ENCODE measurements around the gene ANXA2R. TPM values are rescaled to one million over a fixed set of nuclear protein-coding genes. Genes with fewer than 3 reads are reported as not detected.

Gene ANXA2R
- total and polyA plus RNA-seq, 2 experiments from 2014 or later, result 0.56 to 1.2 TPM

DNA sequence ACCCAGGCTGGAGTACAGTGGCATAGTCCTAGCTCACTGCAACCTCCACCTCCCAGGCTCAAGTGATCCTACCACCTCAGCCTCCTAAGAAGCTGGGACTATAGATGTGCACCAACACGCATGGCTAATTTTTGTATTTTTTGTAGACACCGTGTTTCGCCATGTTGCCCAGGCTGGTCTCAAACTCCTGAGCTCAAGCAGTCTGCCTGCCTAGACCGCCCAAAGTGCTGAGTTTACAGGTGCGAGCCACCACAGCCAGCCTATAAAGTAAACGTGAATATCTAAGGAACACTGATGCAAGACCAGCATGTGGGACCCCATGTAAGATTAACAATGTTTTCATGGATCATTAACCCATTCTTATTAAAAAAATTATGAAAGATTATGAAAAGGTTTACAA, 15.9 kb downstream of the ANXA2R start:
- Histone ChIP-seq H2AFZ (no peak overlapping the region), H4K20me1 (ENCODE audit: insufficient read depth) (no peaks in the 10 kb centered on the region), H3F3A (ENCODE audit: insufficient read depth) (peaks cover 1% of the 10 kb centered on the region; the same call in 1 of the 2 replicates), H3K36me3 (ENCODE audit: low read depth) (no peaks in the 10 kb centered on the region), H3K27me3 (replicated peaks; ENCODE audit: insufficient read depth) (no peaks in the 10 kb centered on the region), H3K9ac (no peak overlapping the region), H3K4me2 (ENCODE audit: unreplicated experiment) (no peak overlapping the region), H3K4me3 (no peak overlapping the region), H3K27ac (no peak overlapping the region), H3K9me2 (ENCODE audit: insufficient read depth) (no peaks in the 10 kb centered on the region), H3K4me1 (ENCODE audit: insufficient read depth) (no peaks in the 10 kb centered on the region), H3K9me3 (ENCODE audit: low read depth) (no peaks in the 10 kb centered on the region), H3K79me2 (ENCODE audit: insufficient read depth) (peaks cover 59% of the 10 kb centered on the region)
- no peak for DNase-seq
- in situ Hi-C loops (cut with MboI), result no loop called here
- TF ChIP-seq EZH2phosphoT487 (IDR thresholded peaks at IDR 0.05; ENCODE audit: insufficient read depth, low read depth), result no peak
- no peak for TF ChIP-seq EZH2 (IDR thresholded peaks at IDR 0.05; ENCODE audit: insufficient read depth, poor library complexity, severe bottlenecking)
- WGBS, 2 experiments (ENCODE audit: low coverage in 1 of 2, low lambda C conversion rate in 2 of 2, missing lambda C conversion rate in 2 of 2), result 98% methylated on average over 6 of the region's 6 CpGs

GRCh38 chr5:43021151-43021550, 19.0 kb downstream of the ANXA2R start:
- H3K79me2 ChIP-seq (ENCODE audit: insufficient read depth), result peaks cover 50% of the 10 kb centered on the region
- H3K4me2 ChIP-seq (ENCODE audit: unreplicated experiment), result no peak overlapping the region
- H2AFZ ChIP-seq, result no peak overlapping the region
- no peak overlapping the region for H3K9ac ChIP-seq
- H3K4me3 ChIP-seq, result no peak overlapping the region
- H3K27ac ChIP-seq, result no peak overlapping the region
- TF ChIP-seq EZH2 (IDR thresholded peaks at IDR 0.05; ENCODE audit: insufficient read depth, poor library complexity, severe bottlenecking), result no peak
- TF ChIP-seq EZH2phosphoT487 (IDR thresholded peaks at IDR 0.05; ENCODE audit: insufficient read depth, low read depth), result no peak
- no peaks in the 10 kb centered on the region for H4K20me1 ChIP-seq (ENCODE audit: insufficient read depth)
- no peaks in the 10 kb centered on the region for H3K36me3 ChIP-seq (ENCODE audit: low read depth)
- peaks cover 13% of the 10 kb centered on the region; the same call in 1 of the 2 replicates for H3F3A ChIP-seq (ENCODE audit: insufficient read depth)
- in situ Hi-C loops (cut with MboI), result no loop called here
- no peaks in the 10 kb centered on the region for H3K27me3 ChIP-seq (replicated peaks; ENCODE audit: insufficient read depth)
- 96 to 100% methylated on average over 2 of the region's 2 CpGs for WGBS, 2 experiments (ENCODE audit: low coverage in 1 of 2, low lambda C conversion rate in 2 of 2, missing lambda C conversion rate in 2 of 2)
- DNase-seq, result no peak
- H3K9me2 ChIP-seq (ENCODE audit: insufficient read depth), result no peaks in the 10 kb centered on the region
- peaks cover 10% of the 10 kb centered on the region; the same call in 1 of the 2 replicates for H3K4me1 ChIP-seq (ENCODE audit: insufficient read depth)
- no peaks in the 10 kb centered on the region for H3K9me3 ChIP-seq (ENCODE audit: low read depth)

DNA sequence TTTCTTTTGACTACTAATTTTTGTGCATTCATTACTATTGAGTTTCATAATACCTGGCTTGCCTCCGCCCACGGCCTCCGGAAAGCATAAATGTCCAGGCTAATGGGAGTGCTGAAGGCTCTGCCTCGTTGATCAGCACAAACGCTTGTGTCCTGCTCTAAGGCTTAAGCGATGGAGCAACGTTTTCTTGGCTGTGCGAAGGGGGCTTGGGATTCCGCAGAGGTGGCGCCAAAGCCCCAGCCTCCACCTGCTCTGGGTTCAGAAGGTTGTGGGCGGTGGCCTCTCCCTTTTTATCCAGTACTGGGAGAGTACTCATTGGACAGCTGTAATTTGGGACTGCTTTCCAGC, 19.7 kb downstream of the ANXA2R start:
- Histone ChIP-seq H3K9me2 (ENCODE audit: insufficient read depth) (no peaks in the 10 kb centered on the region), H3K27me3 (replicated peaks; ENCODE audit: insufficient read depth) (no peaks in the 10 kb centered on the region), H3K36me3 (ENCODE audit: low read depth) (no peaks in the 10 kb centered on the region), H3K4me3 (peak overlapping the region; percentile 79; the same call in 1 of the 2 replicates), H3K79me2 (ENCODE audit: insufficient read depth) (peaks cover 52% of the 10 kb centered on the region), H3K9me3 (ENCODE audit: low read depth) (no peaks in the 10 kb centered on the region), H2AFZ (peak overlapping the region; percentile 81; the same call in 1 of the 2 replicates), H3K4me2 (ENCODE audit: unreplicated experiment) (peak overlapping the region; percentile 80), H3F3A (ENCODE audit: insufficient read depth) (peaks cover 13% of the 10 kb centered on the region; the same call in 1 of the 2 replicates), H3K9ac (no peak overlapping the region), H3K4me1 (ENCODE audit: insufficient read depth) (peaks cover 10% of the 10 kb centered on the region; the same call in 1 of the 2 replicates), H3K27ac (no peak overlapping the region), H4K20me1 (ENCODE audit: insufficient read depth) (no peaks in the 10 kb centered on the region)
- 72 to 73% methylated on average over 11 of the region's 11 CpGs for WGBS, 2 experiments (ENCODE audit: low coverage in 1 of 2, low lambda C conversion rate in 2 of 2, missing lambda C conversion rate in 2 of 2)
- in situ Hi-C loops (cut with MboI), result no loop called here
- DNase-seq, result no peak
- TF ChIP-seq EZH2phosphoT487 (IDR thresholded peaks at IDR 0.05; ENCODE audit: insufficient read depth, low read depth) (no peak), EZH2 (IDR thresholded peaks at IDR 0.05; ENCODE audit: insufficient read depth, poor library complexity, severe bottlenecking) (no peak)

DNA sequence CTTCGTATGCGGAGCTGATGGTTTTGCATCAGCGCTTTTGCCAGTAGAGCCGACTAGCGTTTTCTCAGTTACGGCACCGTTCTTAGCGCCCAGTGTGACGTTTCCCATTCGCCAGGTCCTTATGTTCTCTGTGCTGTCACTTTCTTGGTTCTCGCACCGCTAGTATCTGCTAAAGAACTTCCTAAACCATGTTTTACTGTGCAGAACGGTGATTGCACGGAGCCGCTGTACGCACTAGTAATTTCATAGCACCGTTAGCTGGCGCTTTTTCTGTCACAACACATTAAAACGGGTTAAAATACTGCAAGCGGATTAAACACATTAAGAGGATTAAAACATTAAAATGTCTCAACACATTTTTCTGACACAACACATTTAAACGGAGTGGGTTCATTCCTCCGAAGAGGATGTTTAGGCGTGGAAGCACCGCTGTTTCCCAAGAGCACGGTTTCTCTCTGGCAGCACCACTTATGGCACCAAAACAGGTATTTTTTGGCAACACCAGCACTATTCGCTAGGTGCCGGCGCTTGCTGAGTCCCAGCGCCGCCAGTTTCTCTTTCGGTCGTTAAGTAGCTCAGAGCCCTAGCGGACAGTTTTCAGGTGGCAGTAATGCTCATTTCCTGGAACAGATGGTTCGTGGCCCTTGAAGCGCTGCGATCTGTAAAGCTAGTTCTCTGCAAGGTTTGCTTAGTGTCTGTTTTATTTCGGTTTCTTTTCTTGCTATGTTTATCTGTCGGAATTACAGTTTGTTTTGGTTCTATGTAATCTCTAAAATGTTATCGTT, 20.3 kb downstream of the ANXA2R start:
- Histone ChIP-seq H3K36me3 (ENCODE audit: low read depth) (no peaks in the 10 kb centered on the region), H2AFZ (peak overlapping the region; percentile 81), H3K4me3 (peak overlapping the region; percentile 79), H3K4me1 (ENCODE audit: insufficient read depth) (peaks cover 10% of the 10 kb centered on the region; the same call in 1 of the 2 replicates), H3F3A (ENCODE audit: insufficient read depth) (peaks cover 13% of the 10 kb centered on the region; the same call in 1 of the 2 replicates), H3K27me3 (replicated peaks; ENCODE audit: insufficient read depth) (no peaks in the 10 kb centered on the region), H4K20me1 (ENCODE audit: insufficient read depth) (no peaks in the 10 kb centered on the region), H3K9me2 (ENCODE audit: insufficient read depth) (no peaks in the 10 kb centered on the region), H3K4me2 (ENCODE audit: unreplicated experiment) (peak overlapping the region; percentile 80), H3K9me3 (ENCODE audit: low read depth) (no peaks in the 10 kb centered on the region), H3K79me2 (ENCODE audit: insufficient read depth) (peaks cover 54% of the 10 kb centered on the region), H3K9ac (peak overlapping the region; percentile 91), H3K27ac (peak overlapping the region; percentile 96)
- TF ChIP-seq EZH2 (IDR thresholded peaks at IDR 0.05; ENCODE audit: insufficient read depth, poor library complexity, severe bottlenecking) (no peak), EZH2phosphoT487 (IDR thresholded peaks at IDR 0.05; ENCODE audit: insufficient read depth, low read depth) (no peak)
- in situ Hi-C loops (cut with MboI), result no loop called here
- peak; percentile 53 for DNase-seq
- 51 to 53% methylated on average over 39 of the region's 39 CpGs for WGBS, 2 experiments (ENCODE audit: low coverage in 1 of 2, low lambda C conversion rate in 2 of 2, missing lambda C conversion rate in 2 of 2)
